Activated CD8-positive, alpha-beta T cell treated with anti-CD3 and anti-CD28 coated beads for 36 hours (primary cell): ENCODE data around the gene CECR2. TPM values are rescaled to one million over a fixed set of nuclear protein-coding genes. Genes with fewer than 3 reads are reported as not detected.

Source experiments
- ATAC-seq: fragments of 200-7000 bp; cut with Tn5 transposase; one replicate; pipeline ENCODE4 v1.10.0; 2021; ENCODE audit warnings: mild to moderate bottlenecking, moderate library complexity
- CTCF ChIA-PET: fragments of 350-600 bp; sonication (Branson Sonifier 250); formaldehyde crosslinking; loops from one replicate; lab custom pipeline; 2021; ENCODE audit warnings: antibody characterized with exemption; lab: Charles Lee
- POLR2A ChIA-PET: fragments of 350-600 bp; sonication (Branson Sonifier 250); formaldehyde crosslinking; loops from one replicate; lab custom pipeline; 2021; ENCODE audit warnings: antibody characterized with exemption; lab: Charles Lee
- DNase-seq: peaks from one replicate; pipeline ENCODE4 v3.0.0-alpha.2; 2020
- H3K27ac Mint-ChIP-seq: one replicate; pipeline ENCODE4 v1.8.0; 2021; ENCODE audit warnings: mild to moderate bottlenecking, mixed read lengths
- H3K27me3 Mint-ChIP-seq: one replicate; pipeline ENCODE4 v1.8.0; 2021; ENCODE audit warnings: mixed read lengths
- H3K36me3 Mint-ChIP-seq: one replicate; pipeline ENCODE4 v1.8.0; 2021; ENCODE audit warnings: low read depth, mixed read lengths
- H3K4me1 Mint-ChIP-seq: one replicate; pipeline ENCODE4 v1.8.0; 2021; ENCODE audit warnings: low read depth, mixed read lengths
- H3K4me3 Mint-ChIP-seq: one replicate; pipeline ENCODE4 v1.8.0; 2021; ENCODE audit warnings: mild to moderate bottlenecking, moderate library complexity, mixed read lengths
- H3K9me3 Mint-ChIP-seq: one replicate; pipeline ENCODE4 v1.8.0; 2021; ENCODE audit warnings: mixed read lengths
- intact Hi-C: fragments of 100-400 bp; cut with micrococcal nuclease; formaldehyde crosslinking; loops from one replicate; pipeline ENCODE4 v1.10.0; 2022
- total RNA-seq, 2 experiments: library from RNA; stranded (reverse); gene quantifications; one replicate each; pipeline ENCODE4 v1.2.3, GENCODE V29; 2021
- TF ChIP-seq, protein P1 (sequence below): fragments of 200-600 bp; IDR thresholded peaks from one replicate; pipeline ENCODE4 v1.8.0; 2022; ENCODE audit warnings: antibody characterized with exemption, mild to moderate bottlenecking

Gene CECR2
- total RNA-seq, 2 experiments from 2014 or later, result 0.11 to 0.16 TPM

DNA sequence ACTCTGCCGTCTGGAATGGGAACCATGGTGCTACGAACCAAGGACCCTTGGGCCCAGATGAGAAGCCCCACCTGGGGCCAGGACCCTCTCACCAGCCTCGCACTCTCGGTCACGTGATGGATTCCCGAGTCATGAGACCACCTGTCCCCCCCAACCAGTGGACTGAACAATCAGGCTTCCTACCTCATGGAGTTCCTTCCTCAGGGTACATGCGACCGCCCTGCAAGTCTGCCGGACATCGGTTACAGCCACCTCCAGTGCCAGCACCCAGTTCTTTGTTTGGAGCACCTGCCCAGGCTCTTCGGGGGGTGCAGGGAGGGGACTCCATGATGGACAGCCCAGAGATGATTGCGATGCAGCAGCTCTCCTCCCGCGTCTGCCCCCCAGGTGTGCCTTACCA lies 173.2 kb downstream of the CECR2 start:
- Mint-ChIP-seq H3K36me3 (no peaks in the 10 kb centered on the region), H3K4me3 (no peak overlapping the region), H3K9me3 (no peaks in the 10 kb centered on the region), H3K4me1 (no peaks in the 10 kb centered on the region), H3K27ac (no peak overlapping the region), H3K27me3 (no peaks in the 10 kb centered on the region)
- ATAC-seq (no peak), DNase-seq (no peak)
- intact Hi-C loops, result no loop called here
- ChIA-PET CTCF (no interaction called here), POLR2A (no interaction called here)
- TF ChIP-seq, protein P1, sequence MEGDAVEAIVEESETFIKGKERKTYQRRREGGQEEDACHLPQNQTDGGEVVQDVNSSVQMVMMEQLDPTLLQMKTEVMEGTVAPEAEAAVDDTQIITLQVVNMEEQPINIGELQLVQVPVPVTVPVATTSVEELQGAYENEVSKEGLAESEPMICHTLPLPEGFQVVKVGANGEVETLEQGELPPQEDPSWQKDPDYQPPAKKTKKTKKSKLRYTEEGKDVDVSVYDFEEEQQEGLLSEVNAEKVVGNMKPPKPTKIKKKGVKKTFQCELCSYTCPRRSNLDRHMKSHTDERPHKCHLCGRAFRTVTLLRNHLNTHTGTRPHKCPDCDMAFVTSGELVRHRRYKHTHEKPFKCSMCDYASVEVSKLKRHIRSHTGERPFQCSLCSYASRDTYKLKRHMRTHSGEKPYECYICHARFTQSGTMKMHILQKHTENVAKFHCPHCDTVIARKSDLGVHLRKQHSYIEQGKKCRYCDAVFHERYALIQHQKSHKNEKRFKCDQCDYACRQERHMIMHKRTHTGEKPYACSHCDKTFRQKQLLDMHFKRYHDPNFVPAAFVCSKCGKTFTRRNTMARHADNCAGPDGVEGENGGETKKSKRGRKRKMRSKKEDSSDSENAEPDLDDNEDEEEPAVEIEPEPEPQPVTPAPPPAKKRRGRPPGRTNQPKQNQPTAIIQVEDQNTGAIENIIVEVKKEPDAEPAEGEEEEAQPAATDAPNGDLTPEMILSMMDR, result no peak

DNA sequence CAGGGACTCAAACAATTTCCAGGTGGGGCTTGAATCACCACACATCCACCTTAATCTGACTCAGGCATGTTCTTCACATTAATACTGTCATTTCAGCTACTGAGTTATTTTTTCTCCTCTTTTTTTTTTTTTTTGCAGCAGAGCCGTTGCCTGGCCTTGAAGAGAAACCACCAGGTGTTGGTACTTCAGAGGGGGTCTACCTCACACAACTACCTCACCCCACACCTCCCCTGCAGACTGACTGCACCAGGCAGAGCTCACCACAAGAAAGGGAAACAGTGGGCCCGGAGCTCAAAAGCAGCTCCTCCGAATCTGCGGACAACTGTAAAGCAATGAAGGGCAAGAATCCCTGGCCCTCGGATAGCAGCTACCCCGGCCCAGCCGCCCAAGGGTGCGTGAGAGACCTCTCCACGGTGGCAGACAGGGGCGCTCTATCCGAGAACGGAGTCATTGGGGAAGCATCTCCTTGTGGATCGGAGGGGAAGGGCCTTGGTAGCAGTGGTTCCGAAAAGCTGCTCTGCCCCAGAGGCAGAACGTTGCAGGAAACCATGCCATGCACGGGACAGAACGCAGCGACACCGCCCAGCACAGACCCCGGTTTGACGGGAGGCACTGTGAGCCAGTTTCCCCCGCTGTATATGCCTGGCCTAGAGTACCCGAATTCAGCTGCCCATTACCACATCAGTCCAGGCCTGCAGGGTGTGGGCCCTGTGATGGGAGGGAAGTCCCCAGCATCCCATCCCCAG lies 178.9 kb downstream of the CECR2 start:
- TF ChIP-seq, protein P1, result no peak
- ATAC-seq, result no peak

DNA sequence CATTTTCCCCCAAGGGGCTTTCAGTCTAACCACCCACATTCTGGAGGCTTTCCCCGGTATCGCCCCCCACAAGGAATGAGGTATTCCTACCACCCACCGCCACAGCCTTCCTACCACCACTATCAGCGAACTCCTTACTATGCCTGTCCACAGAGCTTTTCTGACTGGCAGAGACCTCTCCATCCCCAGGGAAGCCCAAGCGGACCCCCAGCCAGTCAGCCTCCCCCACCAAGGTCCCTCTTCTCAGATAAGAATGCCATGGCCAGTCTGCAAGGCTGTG lies 179.4 kb downstream of the CECR2 start:
- no peak overlapping the region for H3K4me3 Mint-ChIP-seq
- ATAC-seq, result no peak
- CTCF ChIA-PET, result no interaction called here

More for the DNA sequence above, 178.9 kb downstream of the CECR2 start:
- Mint-ChIP-seq H3K9me3 (no peaks in the 10 kb centered on the region), H3K27ac (no peak overlapping the region), H3K4me3 (no peak overlapping the region), H3K4me1 (no peaks in the 10 kb centered on the region), H3K36me3 (no peaks in the 10 kb centered on the region), H3K27me3 (no peaks in the 10 kb centered on the region)
- ChIA-PET POLR2A (no interaction called here), CTCF (interaction anchor here (0.9 kb wide), 1 partner anchor 10 kb away, joined by 3 read pairs; no protein-coding TSS in a partner anchor)
- intact Hi-C loops, result no loop called here
- DNase-seq, result no peak

DNA sequence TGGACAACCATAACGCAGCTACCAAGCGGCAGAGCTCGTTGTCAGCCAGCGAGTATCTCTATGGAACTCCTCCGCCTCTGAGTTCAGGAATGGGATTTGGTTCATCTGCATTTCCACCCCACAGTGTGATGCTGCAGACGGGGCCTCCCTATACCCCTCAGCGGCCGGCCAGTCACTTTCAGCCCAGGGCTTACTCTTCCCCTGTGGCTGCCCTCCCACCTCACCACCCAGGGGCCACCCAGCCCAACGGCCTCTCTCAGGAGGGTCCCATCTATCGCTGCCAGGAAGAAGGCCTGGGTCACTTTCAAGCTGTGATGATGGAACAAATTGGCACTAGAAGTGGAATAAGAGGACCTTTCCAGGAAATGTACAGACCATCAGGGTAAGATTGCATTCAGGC lies 179.9 kb downstream of the CECR2 start:
- no peak for DNase-seq
- CTCF ChIA-PET, result no interaction called here

More for the DNA sequence above, 179.4 kb downstream of the CECR2 start:
- Mint-ChIP-seq H3K9me3 (no peaks in the 10 kb centered on the region), H3K4me1 (no peaks in the 10 kb centered on the region), H3K27me3 (no peaks in the 10 kb centered on the region), H3K36me3 (no peaks in the 10 kb centered on the region), H3K27ac (no peak overlapping the region)
- TF ChIP-seq, protein P1, result no peak
- POLR2A ChIA-PET, result no interaction called here
- intact Hi-C loops, result no loop called here
- DNase-seq, result no peak

DNA sequence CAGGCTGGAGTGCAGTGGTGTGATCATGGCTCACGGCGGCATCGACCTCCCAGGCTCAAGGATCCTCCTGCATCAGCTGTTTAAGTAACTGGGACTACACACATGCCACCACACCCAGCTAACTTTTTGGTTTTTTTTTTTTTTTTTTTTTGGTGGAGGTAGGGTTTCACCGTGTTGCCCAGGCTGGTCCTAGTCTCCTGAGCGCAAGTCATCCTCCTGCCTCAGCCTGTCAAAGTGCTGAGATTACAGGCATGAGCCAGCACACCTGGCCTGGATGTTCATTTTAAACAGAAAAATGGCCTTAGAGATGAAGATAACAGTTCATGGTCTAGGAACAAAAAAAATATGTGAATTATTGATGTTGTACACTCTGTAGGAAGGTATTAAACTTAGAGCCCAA lies 180.4 kb downstream of the CECR2 start:
- no peak overlapping the region for H3K27ac Mint-ChIP-seq
- ChIA-PET CTCF (no interaction called here), POLR2A (no interaction called here)
- no peak for ATAC-seq
- DNase-seq, result no peak
- H3K9me3 Mint-ChIP-seq, result no peaks in the 10 kb centered on the region
- intact Hi-C loops, result no loop called here
- H3K4me3 Mint-ChIP-seq, result no peak overlapping the region
- H3K36me3 Mint-ChIP-seq, result no peaks in the 10 kb centered on the region
- TF ChIP-seq, protein P1, result no peak
- no peaks in the 10 kb centered on the region for H3K27me3 Mint-ChIP-seq
- H3K4me1 Mint-ChIP-seq, result no peaks in the 10 kb centered on the region

More for the DNA sequence above, 179.9 kb downstream of the CECR2 start:
- Mint-ChIP-seq H3K36me3 (no peaks in the 10 kb centered on the region), H3K4me3 (no peak overlapping the region), H3K27ac (no peak overlapping the region), H3K9me3 (no peaks in the 10 kb centered on the region), H3K4me1 (no peaks in the 10 kb centered on the region), H3K27me3 (no peaks in the 10 kb centered on the region)
- no peak for ATAC-seq
- POLR2A ChIA-PET, result no interaction called here
- TF ChIP-seq, protein P1, result no peak
- intact Hi-C loops, result no loop called here
